ENCODE data around the gene SIRPA.

SIRPA gene

GRCh38 chr20:1935696-1936366 lies 40.6 kb downstream of the SIRPA start:
- DNase-seq = no peak

GRCh38 chr20:1937316-1937976 lies 42.2 kb downstream of the SIRPA start:
- no peak for DNase-seq

GRCh38 chr20:1938464-1939269 lies 43.5 kb downstream of the SIRPA start:
- DNase-seq = no peak

GRCh38 chr20:1939270-1939595 lies 44.0 kb downstream of the SIRPA start:
- DNase-seq = no peak

GRCh38 chr20:1940581-1940980 lies 45.4 kb downstream of the SIRPA start:
- DNase-seq = no peak

GRCh38 chr20:1941226-1941625 lies 46.0 kb downstream of the SIRPA start:
- DNase-seq = no peak

- DNase-seq = no peak
Observed at GRCh38 chr20:1942061-1942460, 46.9 kb downstream of the SIRPA start.

- DNase-seq = no peak
Observed at GRCh38 chr20:1942486-1943274, 47.5 kb downstream of the SIRPA start.

GRCh38 chr20:1943275-1944002 lies 48.2 kb downstream of the SIRPA start:
- DNase-seq = no peak

- DNase-seq = no peak
Observed at GRCh38 chr20:1944345-1945091, 49.3 kb downstream of the SIRPA start.

- DNase-seq = no peak
Observed at GRCh38 chr20:1945134-1945618, 50.0 kb downstream of the SIRPA start.

- DNase-seq = no peak
Observed at GRCh38 chr20:1945660-1946059, 50.5 kb downstream of the SIRPA start.

GRCh38 chr20:1946442-1946761 lies 51.2 kb downstream of the SIRPA start:
- no peak for DNase-seq

GRCh38 chr20:1946762-1947534 lies 51.7 kb downstream of the SIRPA start:
- DNase-seq = no peak

- DNase-seq = no peak
Observed at GRCh38 chr20:1947535-1947846, 52.3 kb downstream of the SIRPA start.

- DNase-seq = no peak
Observed at GRCh38 chr20:1949347-1950100, 54.3 kb downstream of the SIRPA start.

- DNase-seq = no peak
Observed at GRCh38 chr20:1950836-1951235, 55.6 kb downstream of the SIRPA start.

- DNase-seq = no peak
Observed at GRCh38 chr20:1951436-1952115, 56.4 kb downstream of the SIRPA start.

GRCh38 chr20:1952737-1953530 lies 57.7 kb downstream of the SIRPA start:
- no peak for DNase-seq
